ENCODE data around the gene CHTOP. TPM values are rescaled to one million over a fixed set of nuclear protein-coding genes. Genes with fewer than 3 reads are reported as not detected.

The CHTOP gene
- polyA plus RNA-seq, 1 donor = 99.4 TPM

DNA sequence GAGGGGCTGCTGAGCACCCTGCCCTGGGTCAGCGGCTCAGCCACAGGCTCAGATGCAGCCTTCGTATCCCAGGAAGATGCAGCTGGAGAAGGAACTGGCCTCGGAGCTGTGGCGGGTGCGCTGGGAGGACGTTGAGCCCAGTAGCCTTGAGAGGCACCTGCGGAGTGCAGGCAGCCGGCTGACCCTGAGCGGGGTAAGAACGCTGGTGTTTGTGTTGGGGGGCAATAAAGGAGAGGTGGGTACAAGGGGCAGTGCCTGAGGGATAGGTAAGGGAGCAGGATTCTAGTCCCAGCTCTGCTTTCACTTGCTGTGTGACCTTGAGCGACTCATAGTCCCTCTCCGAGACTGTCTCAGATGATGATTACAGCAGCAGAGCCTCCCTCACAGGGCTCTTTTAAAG is 51.0 kb downstream of the CHTOP start:
- H3K36me3 ChIP-seq (ENCODE audit: control insufficient read depth, insufficient read depth, low read length) = no peaks in the 10 kb centered on the region
- no CpG with 5 or more reads among the region's 12 CpGs for WGBS (ENCODE audit: insufficient coverage, low lambda C conversion rate)
- H3K27ac ChIP-seq (ENCODE audit: low read length) = no peak overlapping the region
- H3K9me3 ChIP-seq (ENCODE audit: control insufficient read depth, low read depth, low read length) = no peaks in the 10 kb centered on the region
- H3K4me1 ChIP-seq (ENCODE audit: control insufficient read depth, insufficient read depth, low read length) = peaks cover 5% of the 10 kb centered on the region
- peaks cover 27% of the 10 kb centered on the region for H3K27me3 ChIP-seq (ENCODE audit: control insufficient read depth, insufficient read depth, low read length)
- H3K4me3 ChIP-seq (ENCODE audit: low read length) = no peak overlapping the region
- DNase-seq = peak in 1 of 2 donors; percentile 35

DNA sequence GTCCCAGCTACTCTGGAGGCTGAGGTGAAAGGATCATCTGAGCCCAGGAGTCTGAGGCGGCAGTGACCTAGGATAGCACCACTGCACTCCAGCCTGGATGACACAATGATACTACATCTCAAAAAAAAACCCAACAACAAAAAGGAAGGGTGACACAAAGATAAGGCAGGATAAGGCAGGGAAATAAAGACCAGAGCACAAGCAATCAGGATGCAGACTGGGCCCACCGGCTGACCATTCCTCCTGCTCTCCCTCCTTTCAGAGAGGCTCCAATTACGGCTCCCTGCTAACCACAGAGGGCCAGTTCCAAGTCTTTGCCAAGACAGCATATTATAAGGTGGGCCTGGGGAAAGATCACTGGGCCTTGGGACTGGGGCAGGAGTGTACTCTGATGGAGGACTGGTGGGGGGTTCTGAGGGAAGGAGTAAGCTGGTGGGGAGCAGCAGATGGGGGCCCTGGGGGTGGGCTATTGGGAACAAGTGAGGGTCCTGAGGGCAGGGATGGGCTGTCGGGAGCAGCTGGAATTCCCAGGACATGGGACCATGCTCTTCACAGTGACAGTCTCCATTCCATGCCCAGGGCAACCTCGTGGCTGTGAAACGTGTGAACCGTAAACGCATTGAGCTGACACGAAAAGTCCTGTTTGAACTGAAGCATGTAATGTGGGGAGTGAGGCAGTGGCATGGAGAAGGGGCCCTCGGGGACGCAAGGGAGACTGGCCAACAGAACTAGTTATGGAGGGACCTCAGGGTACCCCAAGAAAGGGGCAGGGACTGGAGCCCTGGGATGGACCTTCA is 51.9 kb downstream of the CHTOP start:
- H3K27ac ChIP-seq (ENCODE audit: low read length) = no peak overlapping the region
- DNase-seq = no peak
- peaks cover 19% of the 10 kb centered on the region for H3K27me3 ChIP-seq (ENCODE audit: control insufficient read depth, insufficient read depth, low read length)
- no CpG with 5 or more reads among the region's 11 CpGs for WGBS (ENCODE audit: insufficient coverage, low lambda C conversion rate)
- peaks cover 5% of the 10 kb centered on the region for H3K4me1 ChIP-seq (ENCODE audit: control insufficient read depth, insufficient read depth, low read length)
- no peaks in the 10 kb centered on the region for H3K36me3 ChIP-seq (ENCODE audit: control insufficient read depth, insufficient read depth, low read length)
- H3K9me3 ChIP-seq (ENCODE audit: control insufficient read depth, low read depth, low read length) = no peaks in the 10 kb centered on the region
- H3K4me3 ChIP-seq (ENCODE audit: low read length) = no peak overlapping the region

DNA sequence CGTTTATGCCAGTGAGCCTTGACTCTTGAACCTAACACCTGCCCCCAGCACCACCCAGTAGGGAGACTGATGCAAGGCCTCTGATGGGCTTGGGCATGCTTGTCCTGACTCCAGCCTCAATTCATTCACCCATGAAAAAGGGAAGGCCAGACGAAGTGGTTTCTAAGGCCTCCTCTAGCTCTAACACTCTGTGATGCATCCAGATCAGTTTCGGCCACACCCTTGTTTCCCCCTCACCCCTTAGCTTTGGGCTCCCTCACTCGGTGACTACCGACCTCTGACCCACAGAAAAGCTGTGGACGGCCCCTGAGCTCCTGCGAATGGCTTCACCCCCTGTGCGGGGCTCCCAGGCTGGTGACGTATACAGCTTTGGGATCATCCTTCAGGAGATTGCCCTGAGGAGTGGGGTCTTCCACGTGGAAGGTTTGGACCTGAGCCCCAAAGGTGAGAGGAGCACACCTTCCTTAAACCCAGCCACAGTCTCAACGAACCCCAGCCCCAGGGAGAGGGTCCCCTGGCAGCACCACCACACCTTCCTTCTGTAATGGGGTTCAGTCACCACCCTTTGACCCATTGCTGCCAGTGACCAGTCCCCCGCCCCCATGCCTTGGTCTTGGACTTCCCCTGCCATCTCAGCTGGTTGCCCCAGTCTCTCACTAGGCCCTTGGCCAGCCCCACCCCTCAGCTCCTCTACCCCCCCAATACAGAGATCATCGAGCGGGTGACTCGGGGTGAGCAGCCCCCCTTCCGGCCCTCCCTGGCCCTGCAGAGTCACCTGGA is 53.7 kb downstream of the CHTOP start:
- no peaks in the 10 kb centered on the region for H3K36me3 ChIP-seq (ENCODE audit: control insufficient read depth, insufficient read depth, low read length)

DNA sequence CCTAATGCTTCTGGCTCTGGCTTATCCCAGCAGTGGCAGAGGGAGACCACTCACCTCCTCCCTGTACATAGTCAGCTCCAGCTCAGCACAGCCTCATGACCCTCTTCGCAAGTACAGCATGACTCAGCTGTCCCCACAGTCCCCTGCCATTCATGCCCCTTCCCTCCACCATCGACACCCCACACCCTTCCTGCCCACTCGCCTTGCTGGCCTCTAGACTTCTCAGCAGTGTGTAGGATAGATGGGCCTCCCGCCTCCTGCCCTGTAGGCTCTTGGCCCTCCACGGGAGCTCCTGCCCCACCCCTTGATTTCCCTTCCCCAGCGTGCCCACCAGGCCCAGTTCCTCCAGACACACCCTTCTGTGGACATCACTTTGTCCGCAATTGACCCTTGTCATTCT is 54.4 kb downstream of the CHTOP start:
- no CpG with 5 or more reads among the region's 7 CpGs for WGBS (ENCODE audit: insufficient coverage, low lambda C conversion rate)
- no peak for DNase-seq
- no peaks in the 10 kb centered on the region for H3K36me3 ChIP-seq (ENCODE audit: control insufficient read depth, insufficient read depth, low read length)

More for the DNA sequence above, 53.7 kb downstream of the CHTOP start:
- H3K4me3 ChIP-seq (ENCODE audit: low read length) = no peak overlapping the region
- H3K9me3 ChIP-seq (ENCODE audit: control insufficient read depth, low read depth, low read length) = no peaks in the 10 kb centered on the region
- peaks cover 5% of the 10 kb centered on the region for H3K27me3 ChIP-seq (ENCODE audit: control insufficient read depth, insufficient read depth, low read length)
- DNase-seq = no peak
- H3K4me1 ChIP-seq (ENCODE audit: control insufficient read depth, insufficient read depth, low read length) = peaks cover 5% of the 10 kb centered on the region
- WGBS (ENCODE audit: insufficient coverage, low lambda C conversion rate) = 80% methylated on average over 1 of the region's 16 CpGs
- no peak overlapping the region for H3K27ac ChIP-seq (ENCODE audit: low read length)

DNA sequence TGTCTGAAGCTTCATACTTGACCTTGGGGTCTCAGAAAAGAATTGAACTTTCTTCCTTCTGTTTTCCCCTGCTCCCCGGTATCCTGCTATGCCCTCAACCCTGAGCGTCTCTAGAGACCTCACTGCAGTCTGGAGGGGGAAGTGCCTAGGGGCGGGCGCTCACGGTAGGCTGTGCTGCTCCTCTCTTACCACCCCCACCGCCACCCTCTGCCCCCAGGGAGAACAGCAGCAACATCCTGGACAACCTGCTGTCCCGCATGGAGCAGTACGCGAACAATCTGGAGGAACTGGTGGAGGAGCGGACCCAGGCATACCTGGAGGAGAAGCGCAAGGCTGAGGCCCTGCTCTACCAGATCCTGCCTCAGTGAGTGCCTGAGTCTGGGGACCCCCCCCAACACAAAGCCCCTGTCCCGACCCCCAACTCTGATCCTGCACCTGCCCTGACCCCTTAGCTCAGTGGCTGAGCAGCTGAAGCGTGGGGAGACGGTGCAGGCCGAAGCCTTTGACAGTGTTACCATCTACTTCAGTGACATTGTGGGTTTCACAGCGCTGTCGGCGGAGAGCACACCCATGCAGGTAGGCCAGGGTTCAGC is 55.0 kb downstream of the CHTOP start:
- Histone ChIP-seq H3K27ac (ENCODE audit: low read length) (no peak overlapping the region), H3K9me3 (ENCODE audit: control insufficient read depth, low read depth, low read length) (no peaks in the 10 kb centered on the region), H3K4me3 (ENCODE audit: low read length) (no peak overlapping the region), H3K4me1 (ENCODE audit: control insufficient read depth, insufficient read depth, low read length) (peaks cover 5% of the 10 kb centered on the region), H3K36me3 (ENCODE audit: control insufficient read depth, insufficient read depth, low read length) (no peaks in the 10 kb centered on the region), H3K27me3 (ENCODE audit: control insufficient read depth, insufficient read depth, low read length) (peaks cover 2% of the 10 kb centered on the region)
- no CpG with 5 or more reads among the region's 18 CpGs for WGBS (ENCODE audit: insufficient coverage, low lambda C conversion rate)
- no peak for DNase-seq

More for the DNA sequence above, 54.4 kb downstream of the CHTOP start:
- Histone ChIP-seq H3K27me3 (ENCODE audit: control insufficient read depth, insufficient read depth, low read length) (peaks cover 2% of the 10 kb centered on the region), H3K4me3 (ENCODE audit: low read length) (no peak overlapping the region), H3K4me1 (ENCODE audit: control insufficient read depth, insufficient read depth, low read length) (peaks cover 5% of the 10 kb centered on the region), H3K9me3 (ENCODE audit: control insufficient read depth, low read depth, low read length) (no peaks in the 10 kb centered on the region), H3K27ac (ENCODE audit: low read length) (no peak overlapping the region)

DNA sequence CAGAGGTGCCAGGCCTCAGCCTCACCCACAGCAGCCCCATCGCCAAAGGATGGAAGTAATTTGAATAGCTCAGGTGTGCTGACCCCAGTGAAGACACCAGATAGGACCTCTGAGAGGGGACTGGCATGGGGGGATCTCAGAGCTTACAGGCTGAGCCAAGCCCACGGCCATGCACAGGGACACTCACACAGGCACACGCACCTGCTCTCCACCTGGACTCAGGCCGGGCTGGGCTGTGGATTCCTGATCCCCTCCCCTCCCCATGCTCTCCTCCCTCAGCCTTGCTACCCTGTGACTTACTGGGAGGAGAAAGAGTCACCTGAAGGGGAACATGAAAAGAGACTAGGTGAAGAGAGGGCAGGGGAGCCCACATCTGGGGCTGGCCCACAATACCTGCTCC is 59.6 kb downstream of the CHTOP start:
- H3K27me3 ChIP-seq (ENCODE audit: control insufficient read depth, insufficient read depth, low read length) = no peaks in the 10 kb centered on the region
- H3K9me3 ChIP-seq (ENCODE audit: control insufficient read depth, low read depth, low read length) = no peaks in the 10 kb centered on the region
- no peak overlapping the region for H3K4me3 ChIP-seq (ENCODE audit: low read length)
- no peaks in the 10 kb centered on the region for H3K36me3 ChIP-seq (ENCODE audit: control insufficient read depth, insufficient read depth, low read length)
- peaks cover 10% of the 10 kb centered on the region for H3K4me1 ChIP-seq (ENCODE audit: control insufficient read depth, insufficient read depth, low read length)
- DNase-seq = no peak
- H3K27ac ChIP-seq (ENCODE audit: low read length) = no peak overlapping the region
- no CpG with 5 or more reads among the region's 4 CpGs for WGBS (ENCODE audit: insufficient coverage, low lambda C conversion rate)

Other genes starting within 250 kb of the CHTOP start
- gene S100A8, start 243.0 kb upstream of the CHTOP start, polyA plus RNA-seq = 2.5 TPM
- not detected for gene S100A7A, start 217.5 kb upstream of the CHTOP start, polyA plus RNA-seq
- gene S100A7, start 173.4 kb upstream of the CHTOP start, polyA plus RNA-seq = not detected
- gene S100A6, start 98.1 kb upstream of the CHTOP start, polyA plus RNA-seq = 334 TPM
- gene S100A5, start 93.1 kb upstream of the CHTOP start, polyA plus RNA-seq = 0.10 TPM
- 18.0 TPM for gene S100A4, start 88.3 kb upstream of the CHTOP start, polyA plus RNA-seq
- not detected for gene S100A3, start 84.8 kb upstream of the CHTOP start, polyA plus RNA-seq
- gene S100A2, start 68.2 kb upstream of the CHTOP start, polyA plus RNA-seq = 0.67 TPM
- 134 TPM for gene S100A16, start 20.9 kb upstream of the CHTOP start, polyA plus RNA-seq
- 437 TPM for gene S100A14, start 17.7 kb upstream of the CHTOP start, polyA plus RNA-seq
- 77.2 TPM for gene S100A13, start 6.6 kb upstream of the CHTOP start, polyA plus RNA-seq
- gene S100A1, start 5.6 kb upstream of the CHTOP start, polyA plus RNA-seq = 2.8 TPM
- 30.9 TPM for gene SNAPIN, start 24.6 kb downstream of the CHTOP start, polyA plus RNA-seq
- gene ILF2, start 36.9 kb downstream of the CHTOP start, polyA plus RNA-seq = 152 TPM
- gene NPR1, start 44.6 kb downstream of the CHTOP start, polyA plus RNA-seq = 4.7 TPM
- 62.3 TPM for gene INTS3, start 94.0 kb downstream of the CHTOP start, polyA plus RNA-seq
- gene SLC27A3, start 141.3 kb downstream of the CHTOP start, polyA plus RNA-seq = 32.4 TPM

All from large intestine (tissue), 3 donors.